Common myeloid progenitor, CD34-positive (primary cell): ENCODE measurements around the gene GTPBP6.

Experiments
- CTCF ChIA-PET: fragments of 350-600 bp; sonication (Branson Sonifier 250); formaldehyde crosslinking; loops from one replicate; lab custom pipeline; 2021; ENCODE audit warnings: antibody characterized with exemption; lab: Charles Lee
- POLR2A ChIA-PET: fragments of 350-600 bp; sonication (Branson Sonifier 250); formaldehyde crosslinking; loops from one replicate; lab custom pipeline; 2021; ENCODE audit warnings: antibody characterized with exemption; lab: Charles Lee
- DNase-seq, 3 donors: peaks; one replicate each; pipeline versions ENCODE4 v3.0.0 to v3.0.0-alpha.2; 2013
- H3K27ac ChIP-seq, 2 experiments: 1 replicate in 1 of 2; 2 replicates in 1 of 2; pipeline ENCODE4 v1.7.0; 2013; ENCODE audit warnings: inconsistent platforms in 2 of 2, low read length in 2 of 2, mild to moderate bottlenecking in 2 of 2, low read depth in 1 of 2, moderate library complexity in 1 of 2; ENCODE audit not compliant: severe bottlenecking in 2 of 2, insufficient read depth in 1 of 2, poor library complexity in 1 of 2
- H3K27me3 ChIP-seq, 5 experiments: replicated peaks in 2 of 5; 1 replicate in 3 of 5; 2 replicates in 2 of 5; pipeline versions ENCODE4 v1.6.1 to v1.7.0; 2013; ENCODE audit warnings: low read length in 4 of 5, mild to moderate bottlenecking in 2 of 5, moderate library complexity in 2 of 5, inconsistent platforms in 1 of 5; ENCODE audit not compliant: insufficient read depth in 5 of 5, control insufficient read depth in 4 of 5
- H3K36me3 ChIP-seq, 4 experiments: 1 replicate in 2 of 4; 2 replicates in 2 of 4; pipeline versions ENCODE4 v1.6.1 to v1.7.0; 2013; ENCODE audit warnings: low read length in 3 of 4, control low read depth in 1 of 4, mild to moderate bottlenecking in 1 of 4; ENCODE audit not compliant: control insufficient read depth in 4 of 4, insufficient read depth in 4 of 4
- H3K4me1 ChIP-seq, 4 experiments: 1 replicate in 3 of 4; 2 replicates in 1 of 4; pipeline versions ENCODE4 v1.6.1 to v1.7.1; 2013; ENCODE audit warnings: low read length in 3 of 4, mild to moderate bottlenecking in 3 of 4, control low read depth in 1 of 4, inconsistent platforms in 1 of 4, moderate library complexity in 1 of 4; ENCODE audit not compliant: control insufficient read depth in 4 of 4, insufficient read depth in 4 of 4; ENCODE audit errors: control extremely low read depth in 1 of 4
- H3K4me3 ChIP-seq, 7 experiments: 1 replicate in 4 of 7; 2 replicates in 3 of 7; pipeline versions ENCODE4 v1.5.1 to v1.7.0; 2013; ENCODE audit warnings: mild to moderate bottlenecking in 7 of 7, low read length in 6 of 7, moderate library complexity in 6 of 7, inconsistent platforms in 2 of 7, low read depth in 2 of 7, control low read depth in 1 of 7; ENCODE audit not compliant: insufficient read depth in 4 of 7, control insufficient read depth in 1 of 7; ENCODE audit errors: extremely low read depth in 1 of 7
- H3K9me3 ChIP-seq, 5 experiments: 1 replicate in 4 of 5; 2 replicates in 1 of 5; pipeline versions ENCODE4 v1.6.1 to v1.7.1; 2013; ENCODE audit warnings: low read length in 4 of 5, mild to moderate bottlenecking in 2 of 5, inconsistent platforms in 1 of 5, low read depth in 1 of 5, moderate library complexity in 1 of 5; ENCODE audit not compliant: control insufficient read depth in 4 of 5, insufficient read depth in 2 of 5; ENCODE audit errors: control extremely low read depth in 1 of 5
- WGBS: methylation state at CpG from one replicate; pipeline ENCODE4 v1.1.5; 2013; ENCODE audit not compliant: insufficient coverage; 5-methylcytosine and 5-hydroxymethylcytosine counted together

GTPBP6 gene

GRCh38 chrX:350534-351323 lies 32.1 kb upstream of the GTPBP6 start:
- Histone ChIP-seq H3K27ac (no peak overlapping the region), H3K36me3 (peaks cover 2 to 40% (median 19%) of the 10 kb centered on the region in 4 experiments), H3K9me3 (peaks cover 0 to 5% (median 0%) of the 10 kb centered on the region in 5 experiments), H3K27me3 (no peaks in the 10 kb centered on the region), H3K4me1 (peaks cover 0 to 1% (median 0%) of the 10 kb centered on the region in 4 experiments), H3K4me3 (no peak overlapping the region)
- CTCF ChIA-PET = no interaction called here
- 97% methylated on average over 58 of the region's 61 CpGs for WGBS
- no peak for DNase-seq
- POLR2A ChIA-PET = no interaction called here

GRCh38 chrX:350148-350533 lies 31.5 kb upstream of the GTPBP6 start:
- peaks cover 2 to 42% (median 20%) of the 10 kb centered on the region in 4 experiments for H3K36me3 ChIP-seq
- ChIA-PET POLR2A (no interaction called here), CTCF (no interaction called here)
- peaks cover 0 to 7% (median 0%) of the 10 kb centered on the region in 5 experiments for H3K9me3 ChIP-seq
- no peak overlapping the region for H3K27ac ChIP-seq
- H3K4me1 ChIP-seq = peaks cover 0 to 1% (median 0%) of the 10 kb centered on the region in 4 experiments
- 99% methylated on average over 18 of the region's 20 CpGs for WGBS
- no peak overlapping the region for H3K4me3 ChIP-seq
- no peaks in the 10 kb centered on the region for H3K27me3 ChIP-seq
- no peak for DNase-seq

GRCh38 chrX:349702-350101 lies 31.1 kb upstream of the GTPBP6 start:
- H3K27ac ChIP-seq = no peak overlapping the region
- no peaks in the 10 kb centered on the region for H3K27me3 ChIP-seq
- 96% methylated on average over 6 of the region's 10 CpGs for WGBS
- DNase-seq = no peak
- no peak overlapping the region for H3K4me3 ChIP-seq
- ChIA-PET POLR2A (no interaction called here), CTCF (no interaction called here)
- H3K4me1 ChIP-seq = peaks cover 0 to 1% (median 0%) of the 10 kb centered on the region in 4 experiments
- H3K36me3 ChIP-seq = peaks cover 2 to 45% (median 22%) of the 10 kb centered on the region in 4 experiments
- peaks cover 0 to 10% (median under 1%) of the 10 kb centered on the region in 5 experiments for H3K9me3 ChIP-seq

GRCh38 chrX:349196-349595 lies 30.6 kb upstream of the GTPBP6 start:
- H3K4me1 ChIP-seq = peaks cover 0 to 1% (median 0%) of the 10 kb centered on the region in 4 experiments
- H3K4me3 ChIP-seq = no peak overlapping the region
- DNase-seq = no peak
- POLR2A ChIA-PET = no interaction called here
- peaks cover 0 to 14% (median 6%) of the 10 kb centered on the region in 5 experiments for H3K9me3 ChIP-seq
- CTCF ChIA-PET = no interaction called here
- peaks cover 3 to 47% (median 26%) of the 10 kb centered on the region in 4 experiments for H3K36me3 ChIP-seq
- WGBS = 95% methylated on average over 16 of the region's 18 CpGs
- H3K27ac ChIP-seq = no peak overlapping the region
- no peaks in the 10 kb centered on the region for H3K27me3 ChIP-seq

GRCh38 chrX:348461-349117 lies 30.0 kb upstream of the GTPBP6 start:
- POLR2A ChIA-PET = no interaction called here
- H3K4me3 ChIP-seq = no peak overlapping the region
- H3K27me3 ChIP-seq = no peaks in the 10 kb centered on the region
- H3K9me3 ChIP-seq = peaks cover 0 to 16% (median 9%) of the 10 kb centered on the region in 5 experiments
- H3K36me3 ChIP-seq = peaks cover 3 to 46% (median 26%) of the 10 kb centered on the region in 4 experiments
- H3K27ac ChIP-seq = no peak overlapping the region
- CTCF ChIA-PET = no interaction called here
- DNase-seq = no peak
- H3K4me1 ChIP-seq = peaks cover 0 to 1% (median 0%) of the 10 kb centered on the region in 4 experiments
- WGBS = 88% methylated on average over 6 of the region's 11 CpGs

- Histone ChIP-seq H3K27ac (no peak overlapping the region), H3K4me1 (peaks cover 0 to 1% (median 0%) of the 10 kb centered on the region in 4 experiments), H3K36me3 (peaks cover 3 to 41% (median 24%) of the 10 kb centered on the region in 4 experiments), H3K27me3 (no peaks in the 10 kb centered on the region), H3K4me3 (no peak overlapping the region), H3K9me3 (peaks cover 0 to 16% (median 9%) of the 10 kb centered on the region in 5 experiments)
- no peak for DNase-seq
- 98% methylated on average over 51 of the region's 59 CpGs for WGBS
- POLR2A ChIA-PET = no interaction called here
- CTCF ChIA-PET = no interaction called here
Measured at GRCh38 chrX:347351-348117, 28.9 kb upstream of the GTPBP6 start.
